ENCODE results near the gene COL8A1. TPM values are rescaled to one million over a fixed set of nuclear protein-coding genes. Genes with fewer than 3 reads are reported as not detected.
"Not testable (repeated sequence)": the region's sequence is repeated elsewhere in the genome, so short reads cannot be mapped to it uniquely, and the experiment has no call there.

Gene COL8A1
- total RNA-seq, 6 experiments from 2014 or later: 0.56 to 1.5 (median 0.79) TPM

- Histone ChIP-seq H3K4me3 (no peak overlapping the region), H3K9me3 (no peaks in the 10 kb centered on the region), H3K27ac (no peak overlapping the region), H3K36me3 (no peaks in the 10 kb centered on the region), H3K4me1 (no peaks in the 10 kb centered on the region), H3K27me3 (no peaks in the 10 kb centered on the region)
- ATAC-seq: no peak
- DNase-seq: no peak
- intact Hi-C loops (cut with DNase I): loop anchor here (5.0 to 10.0 kb wide), 3 partner anchors 225 to 415 kb away; no protein-coding TSS in a partner anchor
- 75% methylated on average over 1 of the region's 1 CpG for WGBS (ENCODE audit: insufficient coverage, low coverage, low lambda C conversion rate, missing lambda C conversion rate)
- TF ChIP-seq POLR2A (IDR thresholded peaks at IDR 0.05): no peak
- TF ChIP-seq CTCF (IDR thresholded peaks at IDR 0.05): no peak
These were observed 201.2 kb downstream of the COL8A1 start for GRCh38 chr3:99839613-99840012.

GRCh38 chr3:99841949-99842348 is 203.6 kb downstream of the COL8A1 start:
- WGBS (ENCODE audit: insufficient coverage, low coverage, low lambda C conversion rate, missing lambda C conversion rate): 95% methylated on average over 4 of the region's 4 CpGs
- H3K27me3 ChIP-seq; intact Hi-C loops (cut with DNase I); H3K4me3 ChIP-seq; H3K9me3 ChIP-seq; DNase-seq; ATAC-seq; H3K36me3 ChIP-seq; H3K27ac ChIP-seq; H3K4me1 ChIP-seq: not testable (repeated sequence)

DNA sequence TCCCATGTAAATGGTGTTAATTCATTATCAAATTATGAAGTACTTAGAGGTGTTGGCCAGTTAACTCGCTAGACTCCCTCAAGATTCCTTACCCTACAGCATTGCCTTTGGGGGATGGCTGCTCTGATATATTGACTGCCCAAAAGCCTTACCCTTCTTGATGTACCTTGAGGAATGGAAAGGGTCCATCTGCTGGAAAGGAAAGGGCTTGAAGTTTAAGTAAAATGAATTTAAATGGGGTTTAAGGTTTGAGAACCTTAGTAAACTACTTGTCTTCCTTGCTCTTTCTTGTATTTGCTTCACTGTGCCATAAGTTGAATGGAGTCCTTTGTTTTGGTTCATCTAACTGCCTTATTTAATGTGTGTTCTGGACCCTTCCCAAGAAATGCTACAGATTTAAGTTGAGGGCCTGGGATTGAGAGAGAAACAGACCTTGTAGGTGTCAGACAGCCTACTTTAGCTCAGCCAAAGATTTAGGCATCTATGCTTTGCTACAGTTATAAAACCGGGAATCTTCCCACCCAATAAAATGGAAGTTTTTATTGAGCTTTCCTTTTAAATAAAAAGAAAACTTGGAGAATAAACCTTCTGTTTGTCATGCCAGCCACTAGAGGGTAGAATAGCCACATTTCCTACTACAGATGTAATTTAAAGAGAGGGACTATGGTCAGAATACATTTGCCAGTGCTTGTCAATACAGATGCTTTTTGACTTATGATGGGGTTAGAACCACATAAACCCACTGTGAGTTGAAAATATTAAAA is 204.6 kb downstream of the COL8A1 start:
- Histone ChIP-seq H3K9me3 (no peaks in the 10 kb centered on the region), H3K4me1 (peaks cover 0 to 5% (median 0%) of the 10 kb centered on the region in 4 donors), H3K27me3 (no peaks in the 10 kb centered on the region), H3K27ac (peak overlapping the region in 1 of 3 donors; percentile 30), H3K4me3 (no peak overlapping the region), H3K36me3 (no peaks in the 10 kb centered on the region)
- ATAC-seq: peak; percentile 71 to 86 (median 82)
- 63% methylated on average over 2 of the region's 2 CpGs for WGBS (ENCODE audit: insufficient coverage, low coverage, low lambda C conversion rate, missing lambda C conversion rate)
- intact Hi-C loops (cut with DNase I): no loop called here
- TF ChIP-seq CTCF (IDR thresholded peaks at IDR 0.05) (peak; percentile 52 to 78 (median 69)), POLR2A (IDR thresholded peaks at IDR 0.05) (no peak)
- DNase-seq: no peak

DNA sequence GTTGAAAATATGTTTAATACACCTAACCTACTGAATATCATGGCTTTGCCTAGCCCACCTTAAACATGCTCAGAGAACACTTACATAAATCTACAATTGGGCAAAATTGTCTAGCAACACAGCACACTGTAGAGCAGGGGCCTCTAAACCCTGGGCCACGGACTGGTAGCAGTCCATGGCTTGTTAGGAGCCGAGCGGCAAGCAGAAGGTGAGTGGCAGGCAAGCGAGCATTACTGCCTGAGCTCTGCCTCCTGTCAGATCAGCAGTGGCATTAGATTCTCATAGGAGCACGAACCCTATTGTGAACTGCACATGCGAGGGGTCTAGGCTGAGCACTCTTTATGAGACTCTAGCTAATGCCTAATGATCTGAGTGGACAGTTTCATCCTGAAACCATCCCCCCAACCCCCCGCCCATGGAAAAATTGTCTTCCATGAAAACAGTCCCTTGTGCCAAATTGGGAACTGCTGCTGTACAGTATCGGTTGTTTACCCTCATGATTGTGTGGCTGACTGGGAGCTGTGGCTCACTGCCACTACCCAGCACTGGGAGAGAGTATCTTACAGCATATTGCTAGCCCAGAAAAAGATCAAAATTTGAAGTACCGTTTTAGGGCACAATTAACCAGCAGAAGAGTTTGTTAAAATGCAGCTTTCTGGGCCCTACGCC is 205.3 kb downstream of the COL8A1 start:
- TF ChIP-seq POLR2A (IDR thresholded peaks at IDR 0.05): no peak
- TF ChIP-seq CTCF (IDR thresholded peaks at IDR 0.05): no peak
- Histone ChIP-seq H3K9me3 (no peaks in the 10 kb centered on the region), H3K4me3 (no peak overlapping the region), H3K36me3 (no peaks in the 10 kb centered on the region), H3K27ac (peak overlapping the region in 2 of 3 donors; percentile 30 to 34), H3K4me1 (peaks cover 0 to 5% (median 0%) of the 10 kb centered on the region in 4 donors), H3K27me3 (no peaks in the 10 kb centered on the region)
- 50% methylated on average over 5 of the region's 10 CpGs for WGBS (ENCODE audit: insufficient coverage, low coverage, low lambda C conversion rate, missing lambda C conversion rate)
- DNase-seq: peak in 1 of 3 donors; percentile 26
- intact Hi-C loops (cut with DNase I): no loop called here
- peak in 2 of 4 donors; percentile 37 to 65 for ATAC-seq

DNA sequence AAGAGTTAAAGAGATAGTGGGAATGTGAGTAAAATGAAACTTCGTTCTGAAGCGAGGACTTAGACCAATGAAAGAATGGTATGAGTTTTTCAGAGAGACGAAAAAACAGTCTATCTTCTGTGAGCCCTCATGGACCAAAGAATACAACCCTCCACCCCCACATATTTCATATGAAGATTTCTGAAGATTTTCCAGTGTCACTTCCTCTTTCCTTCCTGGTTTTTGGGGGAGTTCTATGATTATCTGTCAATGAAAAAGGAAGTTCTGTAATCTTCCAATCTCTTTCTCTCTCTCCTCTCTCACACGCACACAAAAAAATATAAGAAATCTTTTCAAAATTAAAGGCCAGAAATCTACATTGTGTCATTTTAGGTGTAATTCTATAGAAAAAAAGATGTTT is 206.9 kb downstream of the COL8A1 start:
- H3K27me3 ChIP-seq: no peaks in the 10 kb centered on the region
- ATAC-seq: no peak
- no peak for TF ChIP-seq CTCF (IDR thresholded peaks at IDR 0.05)
- H3K9me3 ChIP-seq: no peaks in the 10 kb centered on the region
- 65% methylated on average over 4 of the region's 4 CpGs for WGBS (ENCODE audit: insufficient coverage, low coverage, low lambda C conversion rate, missing lambda C conversion rate)
- H3K36me3 ChIP-seq: no peaks in the 10 kb centered on the region
- peaks cover 0 to 5% (median 0%) of the 10 kb centered on the region in 4 donors for H3K4me1 ChIP-seq
- H3K27ac ChIP-seq: peak overlapping the region in 1 of 3 donors; percentile 18
- DNase-seq: no peak
- intact Hi-C loops (cut with DNase I): no loop called here
- no peak overlapping the region for H3K4me3 ChIP-seq
